ENCODE measurements around the gene ONECUT3.

DNA sequence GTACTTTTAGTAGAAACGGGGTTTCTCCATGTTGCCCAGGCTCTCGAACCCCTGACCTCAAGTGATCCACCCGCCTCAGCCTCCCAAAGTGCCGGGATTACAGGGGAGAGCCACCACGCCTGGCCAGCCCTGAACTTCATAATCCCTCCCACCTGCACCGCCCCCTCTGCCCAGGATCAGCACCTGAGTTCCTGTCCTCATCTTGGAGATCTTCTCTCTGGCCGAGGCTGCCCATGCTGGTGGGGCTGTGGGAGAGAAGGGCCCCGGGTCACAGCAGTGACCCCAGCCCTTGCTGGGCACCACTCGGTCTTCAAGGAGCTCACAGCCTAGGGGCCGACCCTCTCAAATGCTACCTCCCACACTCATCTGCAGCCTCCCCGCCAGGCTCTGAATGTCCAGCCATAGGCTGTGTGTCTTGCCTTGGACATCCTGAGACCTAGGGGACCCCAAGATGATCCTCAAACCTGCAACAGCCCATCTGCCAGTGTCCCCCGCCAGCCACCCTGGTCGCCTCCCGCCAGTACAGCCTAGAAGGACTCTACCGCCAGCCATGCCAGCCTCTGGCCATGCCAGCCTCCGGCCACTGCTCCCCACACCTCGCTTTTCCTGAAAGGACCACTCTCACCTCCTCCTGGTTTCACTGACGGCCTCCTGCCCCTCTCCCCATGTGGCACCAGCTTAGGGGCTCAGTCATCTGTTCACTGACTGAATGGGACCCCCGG lies 57.3 kb downstream of the ONECUT3 start:
- TF ChIP-seq, protein P1, sequence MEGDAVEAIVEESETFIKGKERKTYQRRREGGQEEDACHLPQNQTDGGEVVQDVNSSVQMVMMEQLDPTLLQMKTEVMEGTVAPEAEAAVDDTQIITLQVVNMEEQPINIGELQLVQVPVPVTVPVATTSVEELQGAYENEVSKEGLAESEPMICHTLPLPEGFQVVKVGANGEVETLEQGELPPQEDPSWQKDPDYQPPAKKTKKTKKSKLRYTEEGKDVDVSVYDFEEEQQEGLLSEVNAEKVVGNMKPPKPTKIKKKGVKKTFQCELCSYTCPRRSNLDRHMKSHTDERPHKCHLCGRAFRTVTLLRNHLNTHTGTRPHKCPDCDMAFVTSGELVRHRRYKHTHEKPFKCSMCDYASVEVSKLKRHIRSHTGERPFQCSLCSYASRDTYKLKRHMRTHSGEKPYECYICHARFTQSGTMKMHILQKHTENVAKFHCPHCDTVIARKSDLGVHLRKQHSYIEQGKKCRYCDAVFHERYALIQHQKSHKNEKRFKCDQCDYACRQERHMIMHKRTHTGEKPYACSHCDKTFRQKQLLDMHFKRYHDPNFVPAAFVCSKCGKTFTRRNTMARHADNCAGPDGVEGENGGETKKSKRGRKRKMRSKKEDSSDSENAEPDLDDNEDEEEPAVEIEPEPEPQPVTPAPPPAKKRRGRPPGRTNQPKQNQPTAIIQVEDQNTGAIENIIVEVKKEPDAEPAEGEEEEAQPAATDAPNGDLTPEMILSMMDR (IDR thresholded peaks at IDR 0.05) = no peak
- no peak for TF ChIP-seq POLR2A (IDR thresholded peaks at IDR 0.05)
